GM15510 (cell line): ENCODE measurements around the gene RORC.

Experiments
- POLR2A ChIP-seq: IDR thresholded peaks from 3 replicates; pipeline ENCODE4 v1.6.1; 2011; ENCODE audit warnings: borderline replicate concordance; ENCODE audit not compliant: insufficient read length; ENCODE audit errors: extremely low read depth

RORC gene

DNA sequence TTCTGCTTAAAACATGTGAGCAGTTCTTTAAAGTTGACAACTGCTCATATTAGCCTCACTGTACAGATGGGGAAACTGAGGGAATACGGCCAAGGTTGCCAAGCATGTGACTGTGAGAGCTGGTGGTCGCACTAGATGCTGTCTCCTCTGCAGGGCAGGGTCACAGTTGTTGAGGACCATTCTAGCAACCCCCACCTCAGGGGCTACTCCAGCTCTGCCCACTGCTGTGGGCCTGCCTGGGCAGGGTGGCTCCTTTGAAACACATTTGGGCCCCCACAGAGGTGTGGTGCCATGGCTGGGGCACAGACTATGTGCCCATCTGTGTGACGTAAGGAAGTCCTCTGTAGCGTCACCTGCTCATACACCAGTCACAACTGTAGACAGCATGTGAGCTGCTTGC is 21.1 kb upstream of the RORC start:
- TF ChIP-seq POLR2A: no peak

DNA sequence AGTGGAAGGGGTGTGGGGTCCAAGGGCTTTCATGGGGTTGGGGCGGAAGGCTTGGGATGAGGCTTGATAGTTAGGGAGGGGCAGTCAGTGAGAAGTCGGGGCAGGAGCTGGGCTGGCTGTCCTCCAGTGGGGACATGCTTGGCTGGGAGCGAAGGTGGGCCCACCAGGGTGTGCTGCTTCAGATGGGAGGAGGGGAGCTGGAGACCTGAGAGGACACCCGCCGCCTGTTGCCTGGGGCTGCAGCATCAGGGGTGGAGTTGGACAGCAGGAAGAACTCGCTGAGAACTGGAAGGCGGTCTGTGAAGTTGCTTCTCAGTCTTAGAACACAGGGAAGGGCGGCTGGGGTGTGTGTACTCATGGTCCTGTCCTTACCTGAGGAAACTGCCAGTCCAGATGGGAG is 20.3 kb upstream of the RORC start:
- TF ChIP-seq POLR2A: no peak

DNA sequence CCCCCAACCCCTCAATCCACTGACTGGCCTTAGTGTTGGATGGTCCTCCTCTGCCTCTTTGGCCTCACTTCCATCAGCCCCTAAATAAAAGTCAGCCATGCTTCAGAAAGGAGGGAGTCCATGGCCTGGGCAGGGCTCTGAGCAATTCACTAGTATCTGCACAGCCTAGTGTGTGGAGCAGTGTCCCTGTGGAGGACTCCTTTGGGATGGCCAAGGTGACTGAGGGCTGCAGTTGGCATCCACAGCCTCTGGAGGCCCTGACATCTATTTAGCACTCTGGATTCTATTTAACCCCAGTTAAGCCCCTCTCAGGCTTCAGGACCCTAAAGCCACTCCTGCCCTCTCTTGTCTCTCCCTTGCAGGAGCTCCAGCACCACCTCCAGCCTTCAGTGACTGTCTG is 18.3 kb upstream of the RORC start:
- TF ChIP-seq POLR2A: no peak

DNA sequence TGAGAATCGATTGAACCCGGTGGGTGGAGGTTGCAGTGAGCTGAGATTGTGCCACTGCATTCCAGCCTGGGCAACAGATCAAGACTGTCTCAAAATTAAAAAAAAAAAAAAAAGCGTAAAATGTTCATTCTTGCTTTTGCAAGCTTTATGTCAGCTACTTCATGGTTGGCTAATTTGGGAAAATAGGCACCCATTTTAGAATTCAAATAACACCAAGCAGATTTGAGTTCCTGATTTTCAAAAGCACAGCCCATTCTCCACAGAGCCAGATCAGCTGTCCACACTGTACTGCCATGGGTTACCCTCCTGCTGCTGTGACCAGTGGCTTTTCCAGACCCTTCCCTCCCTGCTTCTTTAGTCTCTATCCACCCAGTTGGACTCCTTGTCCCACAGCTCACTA is 17.5 kb upstream of the RORC start:
- no peak for TF ChIP-seq POLR2A

DNA sequence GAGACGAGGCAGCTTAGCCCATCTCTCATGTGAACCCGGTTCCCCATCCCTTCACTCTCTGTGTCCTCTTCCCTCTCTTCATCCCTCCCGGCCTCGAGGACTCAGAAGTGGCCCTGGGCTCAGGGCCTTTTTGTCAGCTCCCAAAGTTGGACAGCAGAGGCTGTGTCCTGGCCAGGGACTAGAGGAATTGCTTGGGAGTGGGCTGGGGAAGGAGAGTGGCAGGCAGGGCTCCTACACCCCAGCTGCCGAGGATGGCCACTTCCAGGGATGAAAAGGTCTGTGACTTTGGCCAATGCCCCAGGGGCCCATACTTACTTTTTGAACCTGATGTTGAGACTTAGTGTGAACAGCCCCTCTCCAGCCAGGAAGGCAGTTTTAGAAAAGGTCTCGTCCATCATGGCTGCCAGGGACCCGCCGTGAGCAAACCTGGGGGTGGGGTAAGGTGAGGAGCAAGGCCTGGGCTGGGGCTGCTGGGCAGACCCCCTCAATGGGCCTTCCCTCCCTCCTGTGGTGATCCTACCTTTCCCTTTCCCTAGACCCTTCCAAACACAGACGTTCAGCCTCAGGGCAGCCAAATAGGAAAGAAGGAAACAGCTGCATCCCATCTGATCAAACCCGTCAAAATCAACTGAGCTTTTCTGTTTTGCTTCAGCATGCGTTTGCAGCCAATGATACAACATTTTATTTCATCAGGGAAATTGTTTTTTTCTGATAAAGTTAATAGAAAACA is 16.4 kb upstream of the RORC start:
- no peak for TF ChIP-seq POLR2A

DNA sequence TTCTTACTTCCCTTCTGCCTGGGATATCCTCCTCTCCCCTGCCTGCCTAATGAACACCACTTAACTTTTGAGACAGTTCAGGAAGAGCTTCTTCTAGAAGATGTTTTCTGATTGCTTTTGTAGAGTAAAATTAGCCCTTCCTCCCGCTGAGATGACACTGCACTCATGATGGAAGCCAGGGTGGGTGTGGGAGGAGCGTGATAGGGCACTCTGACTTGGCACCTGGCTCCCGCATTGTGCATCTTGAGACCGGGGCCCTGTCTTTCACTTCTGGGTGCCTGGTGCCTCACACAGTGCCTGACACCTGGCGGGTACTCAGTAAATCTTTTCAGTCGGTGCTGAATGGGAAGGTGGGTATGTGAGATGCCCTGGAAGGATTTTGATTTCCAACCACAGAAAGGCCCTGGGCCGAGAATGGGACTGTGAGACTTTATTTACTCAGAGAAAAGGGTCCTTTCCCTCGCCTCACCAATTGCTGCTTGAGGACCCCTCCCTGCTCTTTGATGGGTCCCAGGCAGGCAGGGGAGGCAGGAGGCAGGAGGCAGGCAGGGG is 15.2 kb upstream of the RORC start:
- TF ChIP-seq POLR2A: no peak

DNA sequence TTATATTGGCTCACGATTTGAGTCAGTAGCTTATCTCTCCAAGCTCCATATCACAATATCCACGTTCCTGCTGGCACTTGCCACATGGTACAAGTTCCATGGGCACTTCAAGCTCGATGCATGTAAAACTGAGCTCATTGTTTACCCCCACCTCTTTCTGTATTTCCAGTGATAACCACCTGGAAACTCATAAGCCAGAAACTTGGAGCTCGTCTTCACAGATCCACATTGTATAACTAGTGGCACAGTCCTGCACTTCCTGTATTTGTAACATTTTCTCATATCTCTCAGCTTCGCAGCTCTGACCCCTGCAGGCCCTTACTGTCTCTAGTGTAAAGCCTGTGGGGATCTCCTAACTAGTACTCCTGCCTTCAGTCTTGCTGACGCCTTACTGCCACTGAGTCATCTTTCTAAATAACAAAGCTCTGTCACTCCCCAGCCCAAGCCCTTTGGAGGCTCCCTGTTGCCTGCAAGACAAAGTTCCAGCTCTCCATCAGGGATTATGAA is 14.5 kb upstream of the RORC start:
- TF ChIP-seq POLR2A: no peak

DNA sequence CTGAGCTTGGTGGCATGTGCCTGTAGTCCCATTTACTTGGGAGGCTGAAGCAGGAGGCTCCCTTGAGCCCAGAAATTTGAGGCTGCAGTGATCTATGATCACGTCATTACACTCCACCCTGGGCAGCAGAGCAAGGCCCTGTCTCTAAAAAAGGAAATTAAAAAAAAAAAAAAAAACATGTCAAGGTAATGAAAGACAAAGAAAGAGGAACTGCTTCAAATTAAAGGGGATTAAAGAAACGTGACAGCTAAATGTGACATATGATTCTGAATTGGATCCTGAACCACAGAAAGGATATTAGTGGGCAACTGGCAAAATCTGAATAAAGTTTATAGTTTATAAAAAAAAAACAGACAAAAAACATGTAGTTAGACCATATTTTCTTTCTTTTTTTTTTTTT is 11.8 kb upstream of the RORC start:
- no peak for TF ChIP-seq POLR2A

DNA sequence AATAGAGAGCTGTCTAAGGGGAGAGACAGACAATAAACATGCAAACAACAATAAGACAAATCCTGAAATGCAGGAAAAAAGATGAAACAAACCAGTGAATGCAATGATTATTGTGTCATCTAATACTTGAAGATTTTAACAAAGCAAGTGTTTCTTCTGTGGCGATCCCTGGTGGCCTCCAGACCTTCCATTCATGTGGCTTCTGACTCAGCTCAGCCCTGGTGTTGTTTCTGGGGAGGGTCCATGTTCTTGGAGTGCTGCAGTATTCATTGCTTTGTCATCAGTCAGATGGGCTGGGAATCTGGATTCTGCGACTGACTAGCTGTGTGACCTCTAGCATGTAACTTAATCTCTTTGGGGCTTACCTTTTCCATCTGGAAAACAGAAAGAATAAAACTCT is 9.5 kb upstream of the RORC start:
- TF ChIP-seq POLR2A: no peak

DNA sequence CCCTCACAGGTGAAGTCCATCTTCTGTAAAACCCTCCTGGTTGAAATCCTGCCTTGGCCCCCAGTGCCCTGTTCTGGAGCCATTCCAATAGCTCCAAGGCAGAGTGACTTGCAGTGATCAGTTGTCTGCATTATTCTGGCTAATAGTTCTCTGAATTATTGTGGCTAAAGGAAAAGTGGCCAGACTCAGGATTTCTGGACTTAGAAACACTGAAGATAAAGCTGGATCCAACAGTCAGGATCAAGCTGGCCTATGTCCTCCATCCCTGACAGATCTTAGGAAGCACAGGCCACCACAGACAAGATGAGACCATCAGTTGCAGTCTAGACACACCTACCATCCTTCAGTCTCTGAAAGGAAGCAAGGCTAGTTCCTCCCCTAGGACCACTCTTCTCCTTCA is 8.8 kb upstream of the RORC start:
- TF ChIP-seq POLR2A: no peak

DNA sequence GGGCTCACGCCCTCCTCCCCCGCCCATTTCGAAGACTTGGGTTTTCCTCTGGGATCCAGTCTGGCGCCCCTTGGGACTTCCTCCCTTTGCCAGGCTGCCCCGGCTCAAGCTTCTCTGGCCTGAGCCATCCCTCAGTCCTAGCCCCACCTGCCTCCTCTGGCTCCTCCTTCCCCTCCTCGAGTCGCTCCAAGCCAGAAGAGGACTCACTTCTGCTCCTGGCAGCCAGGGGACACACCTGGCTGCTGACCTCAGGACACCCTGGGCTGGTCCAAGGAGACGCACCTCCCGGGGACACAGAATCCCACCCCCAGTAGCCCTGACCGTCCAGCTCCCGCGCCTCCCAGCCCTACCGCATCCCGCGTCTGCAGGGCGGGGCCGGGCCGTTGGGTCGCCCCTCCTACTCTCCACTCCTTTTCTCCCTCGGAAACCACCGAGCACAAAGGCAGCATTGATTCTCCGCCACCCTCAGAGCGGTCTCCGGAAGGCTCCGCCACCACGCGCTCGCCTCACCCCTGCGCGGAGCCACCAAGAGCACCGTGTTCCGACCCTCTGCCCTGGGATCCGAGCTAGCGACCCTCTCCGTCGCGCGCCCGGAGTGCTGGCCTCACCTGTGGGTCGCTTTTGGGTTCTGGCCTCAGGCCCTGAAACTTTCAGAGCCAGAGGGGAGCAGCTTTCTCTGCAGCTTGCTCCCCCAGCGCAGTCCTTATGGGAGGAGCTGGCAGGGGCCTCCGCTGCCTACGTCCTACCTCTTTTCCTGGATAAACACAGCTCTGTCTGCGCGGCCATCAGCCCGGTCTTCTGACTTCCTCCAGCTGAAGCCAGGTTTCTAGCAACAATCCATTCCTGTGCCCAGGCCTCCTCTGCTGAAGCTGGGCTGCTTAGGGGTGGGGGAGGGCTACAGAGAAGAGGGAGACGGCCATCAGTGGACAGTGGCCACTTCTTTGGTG is 8.1 kb upstream of the RORC start, which contains the start of gene C2CD4D:
TSS of gene C2CD4D (minus strand) at position 364 of the 947 bp plus-strand sequence. CDS start 831 bp downstream, outside the sequence.
- no peak for TF ChIP-seq POLR2A

DNA sequence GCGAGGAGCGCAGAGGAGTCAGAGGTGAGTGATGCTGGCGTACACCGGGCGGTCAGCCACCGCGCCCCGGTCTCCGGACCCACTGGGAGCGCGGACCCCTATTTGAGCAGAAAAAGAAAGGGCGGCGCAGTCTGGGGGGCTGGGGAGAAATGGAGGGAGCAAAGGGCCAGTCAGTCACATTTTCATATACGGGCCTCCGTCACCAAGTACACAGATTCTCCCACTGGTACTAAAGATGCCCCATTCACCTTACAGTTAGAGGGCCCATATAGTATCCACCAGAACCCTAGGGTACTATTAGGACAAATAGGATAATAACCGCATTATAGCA is 7.4 kb upstream of the RORC start:
- TF ChIP-seq POLR2A: no peak

DNA sequence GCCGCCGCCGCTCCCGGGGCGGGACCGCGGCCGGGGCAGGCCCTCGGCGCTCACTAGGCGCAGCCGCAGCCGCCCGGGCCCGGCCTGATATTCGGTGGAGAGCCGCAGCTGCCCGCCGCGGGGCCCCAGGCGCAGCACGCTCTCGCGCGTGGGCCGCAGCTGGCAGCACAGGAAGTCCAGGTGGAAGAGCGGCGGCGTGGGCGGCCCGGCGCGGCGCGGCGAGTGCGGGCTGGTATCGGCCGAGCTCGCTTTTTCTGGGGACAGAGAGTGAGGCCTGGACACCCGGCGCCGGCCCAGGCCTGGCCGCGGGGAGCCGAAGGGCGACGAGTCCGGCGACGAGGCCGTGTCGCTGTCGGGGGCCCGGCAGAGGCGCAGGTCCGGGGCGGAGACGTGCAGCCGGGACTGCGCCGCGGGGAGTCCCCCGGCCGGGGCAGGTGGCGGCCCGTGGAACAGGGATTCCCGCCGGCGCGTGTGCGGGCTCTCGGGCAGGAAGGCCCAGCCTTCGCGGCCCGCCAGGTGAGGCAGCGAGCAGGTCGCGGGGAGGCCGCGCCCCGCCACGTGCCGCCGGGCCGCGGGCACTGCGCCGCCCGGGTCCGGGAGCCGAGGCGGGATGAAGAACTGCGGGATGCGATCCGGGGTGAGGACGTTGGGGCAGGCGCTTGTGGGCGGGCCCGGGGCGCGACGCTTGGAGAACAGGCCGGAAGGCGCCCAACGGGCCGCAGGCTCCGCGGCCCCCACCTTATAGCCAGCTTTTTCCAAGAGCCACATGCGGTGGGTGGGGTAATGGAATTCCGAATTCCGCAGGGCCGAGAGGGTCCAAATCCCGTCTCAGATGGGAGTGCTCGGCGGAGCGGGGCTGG is 6.8 kb upstream of the RORC start:
- no peak for TF ChIP-seq POLR2A

DNA sequence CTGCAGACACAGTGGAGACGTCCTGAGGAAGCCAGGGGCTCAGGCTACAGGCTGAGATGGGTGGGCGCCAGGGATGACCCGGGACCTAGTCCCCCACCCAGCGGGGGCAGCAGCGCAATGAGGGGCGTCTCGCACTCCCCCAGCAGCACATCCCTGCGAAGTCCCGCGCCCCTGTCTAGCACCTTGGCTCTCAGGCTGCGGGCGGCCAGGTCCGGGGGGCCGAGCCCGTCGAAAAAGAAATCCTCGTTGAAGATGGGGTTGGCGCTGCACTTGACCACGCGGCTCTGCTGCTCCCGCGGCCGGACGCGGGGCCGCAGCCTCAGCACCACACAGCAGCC is 6.3 kb upstream of the RORC start:
- TF ChIP-seq POLR2A: no peak
